ENCODE data around the gene CCDC136.

The CCDC136 gene

GRCh38 chr7:128777156-128778123 lies 14.3 kb upstream of the CCDC136 start:
- no peak for DNase-seq

GRCh38 chr7:128778946-128779345 lies 12.8 kb upstream of the CCDC136 start:
- DNase-seq = no peak

- no peak for DNase-seq
Measured at GRCh38 chr7:128781126-128781525, 10.6 kb upstream of the CCDC136 start.

GRCh38 chr7:128781851-128782250 lies 9.9 kb upstream of the CCDC136 start:
- no peak for DNase-seq

GRCh38 chr7:128783143-128783861 lies 8.5 kb upstream of the CCDC136 start:
- DNase-seq = no peak

GRCh38 chr7:128785738-128786137 lies 6.0 kb upstream of the CCDC136 start:
- DNase-seq = no peak

GRCh38 chr7:128788446-128789412 lies 3.0 kb upstream of the CCDC136 start:
- no peak for DNase-seq

GRCh38 chr7:128790315-128791041 lies 1.3 kb upstream of the CCDC136 start:
- no peak for DNase-seq

GRCh38 chr7:128791972-128792327 lies 182 bp downstream of the CCDC136 start:
- no peak for DNase-seq

- DNase-seq = no peak
Measured at GRCh38 chr7:128792471-128793180, 858 bp downstream of the CCDC136 start.

GRCh38 chr7:128793181-128793547 lies 1.4 kb downstream of the CCDC136 start:
- DNase-seq = no peak

- no peak for DNase-seq
Measured at GRCh38 chr7:128794020-128794419, 2.3 kb downstream of the CCDC136 start.

GRCh38 chr7:128794436-128794835 lies 2.7 kb downstream of the CCDC136 start:
- no peak for DNase-seq

- DNase-seq = no peak
Measured at GRCh38 chr7:128795129-128795528, 3.4 kb downstream of the CCDC136 start.

- DNase-seq = no peak
Measured at GRCh38 chr7:128796327-128796726, 4.6 kb downstream of the CCDC136 start.

- no peak for DNase-seq
Measured at GRCh38 chr7:128799451-128799850, 7.7 kb downstream of the CCDC136 start.

GRCh38 chr7:128800567-128800966 lies 8.8 kb downstream of the CCDC136 start:
- no peak for DNase-seq

GRCh38 chr7:128801003-128801402 lies 9.2 kb downstream of the CCDC136 start:
- DNase-seq = no peak

GRCh38 chr7:128801667-128802418 lies 10.1 kb downstream of the CCDC136 start:
- no peak for DNase-seq

- no peak for DNase-seq
Measured at GRCh38 chr7:128804484-128804883, 12.7 kb downstream of the CCDC136 start.

GRCh38 chr7:128805225-128805624 lies 13.5 kb downstream of the CCDC136 start:
- no peak for DNase-seq

Measured in effector CD4-positive, alpha-beta T cell (primary cell).